ENCODE results near the gene CNR2. TPM values are rescaled to one million over a fixed set of nuclear protein-coding genes. Genes with fewer than 3 reads are reported as not detected.
A peak's percentile ranks its signal among the peaks of the same experiment; 100 is the strongest.

CNR2 gene
- polyA plus RNA-seq, 2 of the 4 experiments (the other 2 are of a cell fraction), result not detected

- TF ChIP-seq CBX8 (IDR thresholded peaks at IDR 0.05), result no peak
Measured at GRCh38 chr1:23868557-23869016, 44.6 kb downstream of the CNR2 start (continued).

GRCh38 chr1:23867895-23868556 is 45.1 kb downstream of the CNR2 start, which contains the start of gene FUCA1:
FUCA1 (minus strand) TSS chr1:23868290; CDS start chr1:23868286, 4 bp downstream.
- CTCF ChIA-PET, result interaction anchor here (0.7 to 2.0 kb wide), 9 partner anchors 10 to 160 kb away, joined by 3 to 7 read pairs (median 5); no protein-coding TSS in a partner anchor
- Histone ChIP-seq H3K4me2 (peak within 1 kb of the TSS; percentile 83), H3K4me1 (peaks cover 5% of the 10 kb centered on the region; the same call in 1 of the 3 replicates), H3K27ac (peak within 1 kb of the TSS; percentile 58 to 88), H3K4me3 (peak within 1 kb of the TSS; percentile 64), H3K9me3 (no peaks in the 10 kb centered on the region)
- ATAC-seq, result peak; percentile 93 to 96
- POLR2A ChIA-PET, result no interaction called here
- DNase-seq (ENCODE audit: low read depth in 1 of 2, low spot score in 1 of 2), result peak; percentile 86 to 93
- no peak for FAIRE-seq
- whole genome bisulfite sequencing (ENCODE audit: missing lambda C conversion rate), result 2% methylated on average over 28 of the region's 71 CpGs
- peak; percentile 59 for TF ChIP-seq PHF8 (IDR thresholded peaks at IDR 0.05; ENCODE audit: borderline replicate concordance, low read depth)
- TF ChIP-seq CTCF (IDR thresholded peaks at IDR 0.05), result peak; percentile 76
- no peak for TF ChIP-seq CEBPB (IDR thresholded peaks at IDR 0.05)
- TF ChIP-seq RAD21 (conservative IDR thresholded peaks at IDR 0.05 in 1 of 2, IDR thresholded peaks at IDR 0.05 in 1 of 2), result peak; percentile 44 to 61; a peak in 4 of 5 replicates
- TF ChIP-seq ZC3H11A (IDR thresholded peaks at IDR 0.05), result no peak
- TF ChIP-seq POLR2A (IDR thresholded peaks at IDR 0.05; ENCODE audit: low read length), result peak; percentile 70
- TF ChIP-seq E2F6 (IDR thresholded peaks at IDR 0.05; ENCODE audit: borderline replicate concordance, low read depth), result 0 out of 2 replicates have a peak, but pooled peaks have one; percentile 12
- peak; percentile 42; the same call in 1 of the 2 replicates for TF ChIP-seq MAX (IDR thresholded peaks at IDR 0.05)
- TF ChIP-seq RFX5 (IDR thresholded peaks at IDR 0.05), result 0 out of 2 replicates have a peak, but pooled peaks have one; percentile 27
- TF ChIP-seq RNF2 (IDR thresholded peaks at IDR 0.05; ENCODE audit: borderline replicate concordance, low read depth), result 0 out of 2 replicates have a peak, but pooled peaks have one; percentile 79
- 0 out of 5 replicates have a peak, but pooled peaks of 1 of the 2 experiments have one; percentile 47 for TF ChIP-seq JUN (IDR thresholded peaks at IDR 0.05)
- peak; percentile 67 for TF ChIP-seq SMC3 (IDR thresholded peaks at IDR 0.05)
- no peak for TF ChIP-seq ZFP36 (IDR thresholded peaks at IDR 0.05; ENCODE audit: borderline replicate concordance, partially characterized antibody)

GRCh38 chr1:23867542-23867894 is 45.6 kb downstream of the CNR2 start:
- FAIRE-seq (no peak), DNase-seq (ENCODE audit: low read depth in 1 of 2, low spot score in 1 of 2) (no peak), ATAC-seq (peak in 1 of 2 experiments; percentile 20; a peak in 1 of 6 replicates)
- POLR2A ChIA-PET, result no interaction called here
- peak overlapping the region; percentile 83 for H3K4me2 ChIP-seq
- no peaks in the 10 kb centered on the region for H3K9me3 ChIP-seq
- CTCF ChIA-PET, result interaction anchor here (0.8 to 2.0 kb wide), 3 partner anchors 49 to 96 kb away, joined by 3 to 7 read pairs (median 7); no protein-coding TSS in a partner anchor
- no CpG with 5 or more reads among the region's 17 CpGs for WGBS (ENCODE audit: missing lambda C conversion rate)
- peaks cover 5% of the 10 kb centered on the region; the same call in 1 of the 3 replicates for H3K4me1 ChIP-seq
- no peak for TF ChIP-seq HOXA7 (CRISPR knock-in tag; IDR thresholded peaks at IDR 0.05)
- TF ChIP-seq NFE2L2 (conservative IDR thresholded peaks at IDR 0.05; ENCODE audit: low read length), result no peak
- peak overlapping the region; percentile 58 to 88; a peak in 5 of 6 replicates for H3K27ac ChIP-seq
- H3K4me3 ChIP-seq, result peak overlapping the region; percentile 64

- DNase-seq (ENCODE audit: low read depth in 1 of 2, low spot score in 1 of 2), result no peak
- CTCF ChIA-PET, result no interaction called here
- FAIRE-seq, result no peak
- TF ChIP-seq PBX3 (IDR thresholded peaks at IDR 0.05), result no peak
- TF ChIP-seq E2F6 (IDR thresholded peaks at IDR 0.05; ENCODE audit: borderline replicate concordance, low read depth), result no peak
- TF ChIP-seq HOXB5 (CRISPR knock-in tag; IDR thresholded peaks at IDR 0.05), result no peak
- no peak for TF ChIP-seq ZSCAN20 (CRISPR knock-in tag; IDR thresholded peaks at IDR 0.05)
- no peak for TF ChIP-seq RFX5 (IDR thresholded peaks at IDR 0.05)
- TF ChIP-seq KDM1A (IDR thresholded peaks at IDR 0.05; ENCODE audit: low read depth), result no peak
- no peak for TF ChIP-seq HOXA7 (CRISPR knock-in tag; IDR thresholded peaks at IDR 0.05)
- no peak for TF ChIP-seq EP300 (IDR thresholded peaks at IDR 0.05)
- no peak for ATAC-seq
- H3K9me3 ChIP-seq, result no peaks in the 10 kb centered on the region
- peaks cover 5% of the 10 kb centered on the region; the same call in 1 of the 3 replicates for H3K4me1 ChIP-seq
- whole genome bisulfite sequencing (ENCODE audit: missing lambda C conversion rate), result 88% methylated on average over 4 of the region's 4 CpGs
- POLR2A ChIA-PET, result no interaction called here
- no peak overlapping the region for H3K27ac ChIP-seq
- no peak overlapping the region for H3K4me2 ChIP-seq
- H3K4me3 ChIP-seq, result no peak overlapping the region
Measured at GRCh38 chr1:23865543-23865930, 47.6 kb downstream of the CNR2 start.

Data from A549 (cell line).